Esophagus squamous epithelium (tissue), 4 donors: ENCODE data around the gene HNRNPC.

Experiments used
- POLR2A ChIP-seq, 4 donors: fragments of 450-650 bp; IDR thresholded peaks; one replicate each; pipeline ENCODE4 v1.6.1; 2017; ENCODE audit warnings: antibody characterized with exemption in 4 of 4, mild to moderate bottlenecking in 4 of 4, moderate library complexity in 3 of 4
- TF ChIP-seq, protein P1 (sequence below), 6 experiments: fragments of 450-650 bp in 4 of 6; fragments of 200-600 bp in 2 of 6; sonication (generic) in 2 of 6; IDR thresholded peaks; one replicate each; pipeline ENCODE4 v1.5.1; 2016 to 2019; ENCODE audit warnings: antibody characterized with exemption in 6 of 6, mild to moderate bottlenecking in 4 of 6, moderate library complexity in 4 of 6

DNA sequence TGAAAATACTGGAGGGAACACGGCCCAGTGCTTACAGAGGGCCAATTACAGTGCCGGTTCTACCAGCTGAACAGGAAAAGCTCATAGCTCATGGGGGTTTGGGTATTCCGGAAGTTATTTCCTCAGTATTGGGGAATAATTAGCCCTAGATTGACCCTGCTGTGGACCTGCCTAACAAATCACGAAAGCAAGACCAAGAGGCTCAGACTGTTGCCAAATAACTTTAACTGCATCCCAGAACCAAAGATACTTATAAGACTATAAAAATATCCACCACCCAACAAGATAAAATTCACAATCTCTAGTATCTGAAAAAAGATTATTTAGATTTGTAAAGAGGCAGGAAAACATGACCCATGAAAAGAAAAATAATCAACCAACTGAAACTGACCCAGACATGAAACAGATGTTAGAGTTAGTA is 105.4 kb downstream of the HNRNPC start:
- no peak for TF ChIP-seq POLR2A (IDR thresholded peaks at IDR 0.05)
- TF ChIP-seq, protein P1, sequence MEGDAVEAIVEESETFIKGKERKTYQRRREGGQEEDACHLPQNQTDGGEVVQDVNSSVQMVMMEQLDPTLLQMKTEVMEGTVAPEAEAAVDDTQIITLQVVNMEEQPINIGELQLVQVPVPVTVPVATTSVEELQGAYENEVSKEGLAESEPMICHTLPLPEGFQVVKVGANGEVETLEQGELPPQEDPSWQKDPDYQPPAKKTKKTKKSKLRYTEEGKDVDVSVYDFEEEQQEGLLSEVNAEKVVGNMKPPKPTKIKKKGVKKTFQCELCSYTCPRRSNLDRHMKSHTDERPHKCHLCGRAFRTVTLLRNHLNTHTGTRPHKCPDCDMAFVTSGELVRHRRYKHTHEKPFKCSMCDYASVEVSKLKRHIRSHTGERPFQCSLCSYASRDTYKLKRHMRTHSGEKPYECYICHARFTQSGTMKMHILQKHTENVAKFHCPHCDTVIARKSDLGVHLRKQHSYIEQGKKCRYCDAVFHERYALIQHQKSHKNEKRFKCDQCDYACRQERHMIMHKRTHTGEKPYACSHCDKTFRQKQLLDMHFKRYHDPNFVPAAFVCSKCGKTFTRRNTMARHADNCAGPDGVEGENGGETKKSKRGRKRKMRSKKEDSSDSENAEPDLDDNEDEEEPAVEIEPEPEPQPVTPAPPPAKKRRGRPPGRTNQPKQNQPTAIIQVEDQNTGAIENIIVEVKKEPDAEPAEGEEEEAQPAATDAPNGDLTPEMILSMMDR (IDR thresholded peaks at IDR 0.05) = no peak
